ENCODE measurements around the gene MIA2.

Gene MIA2

DNA sequence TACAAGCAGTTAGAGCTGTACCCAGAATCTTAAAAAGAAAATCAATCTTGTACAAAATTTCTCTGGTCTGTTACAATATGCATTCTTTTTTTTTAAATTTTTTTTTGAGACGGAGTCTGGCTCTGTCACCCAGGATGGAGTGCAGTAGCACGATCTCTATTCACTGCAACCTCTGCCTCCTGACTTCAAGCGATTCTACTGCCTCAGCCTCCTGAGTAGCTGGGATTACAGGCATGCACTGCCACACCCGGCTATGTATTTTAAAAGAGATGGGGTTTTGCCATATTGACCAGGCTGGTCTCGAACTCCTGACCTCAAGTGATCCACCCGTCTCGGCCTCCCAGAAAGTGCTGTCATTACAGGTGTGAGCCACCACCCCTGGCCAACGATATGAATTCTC is 194.4 kb downstream of the MIA2 start:
- DNase-seq (ENCODE audit: extremely low spot score, insufficient read length, low read depth) (no peak), FAIRE-seq (no peak)

GRCh38 chr14:39430762-39431415 is 197.2 kb downstream of the MIA2 start:
- FAIRE-seq: peak; percentile 51

GRCh38 chr14:39431416-39432178 is 197.9 kb downstream of the MIA2 start:
- DNase-seq (ENCODE audit: extremely low spot score, insufficient read length, low read depth): no peak
- FAIRE-seq: peak; percentile 24

More at GRCh38 chr14:39430762-39431415, 197.2 kb downstream of the MIA2 start:
- no peak for DNase-seq (ENCODE audit: extremely low spot score, insufficient read length, low read depth)

DNA sequence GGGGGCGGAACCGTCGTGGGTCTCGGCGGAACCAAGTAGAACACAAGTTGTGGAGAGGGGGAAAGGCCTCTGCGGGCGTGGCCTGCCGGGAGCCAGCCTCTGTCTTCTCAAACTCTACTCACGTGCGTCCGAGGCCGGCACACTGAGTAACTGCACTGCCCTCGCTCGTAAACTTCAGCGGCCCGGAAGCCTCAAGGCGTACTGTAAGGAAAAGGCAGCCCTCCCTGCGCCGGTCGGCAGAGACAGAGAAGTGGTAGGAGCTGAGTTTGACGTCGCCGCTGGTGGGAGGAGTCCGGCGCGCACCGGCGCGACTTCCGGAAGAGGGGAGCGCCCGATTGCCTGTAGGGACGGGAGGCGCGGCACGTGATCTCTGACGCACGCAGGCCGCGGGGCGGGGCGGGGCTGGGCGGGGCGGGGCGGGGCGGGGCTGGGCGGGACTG is 198.5 kb downstream of the MIA2 start, which contains the start of gene FBXO33:
Gene FBXO33, minus strand, starts transcription at position 255 of the 440 bp plus-strand sequence. CDS start 271 bp downstream, outside the sequence.
- FAIRE-seq: peak; percentile 96
- peak; percentile 90 for DNase-seq (ENCODE audit: extremely low spot score, insufficient read length, low read depth)

DNA sequence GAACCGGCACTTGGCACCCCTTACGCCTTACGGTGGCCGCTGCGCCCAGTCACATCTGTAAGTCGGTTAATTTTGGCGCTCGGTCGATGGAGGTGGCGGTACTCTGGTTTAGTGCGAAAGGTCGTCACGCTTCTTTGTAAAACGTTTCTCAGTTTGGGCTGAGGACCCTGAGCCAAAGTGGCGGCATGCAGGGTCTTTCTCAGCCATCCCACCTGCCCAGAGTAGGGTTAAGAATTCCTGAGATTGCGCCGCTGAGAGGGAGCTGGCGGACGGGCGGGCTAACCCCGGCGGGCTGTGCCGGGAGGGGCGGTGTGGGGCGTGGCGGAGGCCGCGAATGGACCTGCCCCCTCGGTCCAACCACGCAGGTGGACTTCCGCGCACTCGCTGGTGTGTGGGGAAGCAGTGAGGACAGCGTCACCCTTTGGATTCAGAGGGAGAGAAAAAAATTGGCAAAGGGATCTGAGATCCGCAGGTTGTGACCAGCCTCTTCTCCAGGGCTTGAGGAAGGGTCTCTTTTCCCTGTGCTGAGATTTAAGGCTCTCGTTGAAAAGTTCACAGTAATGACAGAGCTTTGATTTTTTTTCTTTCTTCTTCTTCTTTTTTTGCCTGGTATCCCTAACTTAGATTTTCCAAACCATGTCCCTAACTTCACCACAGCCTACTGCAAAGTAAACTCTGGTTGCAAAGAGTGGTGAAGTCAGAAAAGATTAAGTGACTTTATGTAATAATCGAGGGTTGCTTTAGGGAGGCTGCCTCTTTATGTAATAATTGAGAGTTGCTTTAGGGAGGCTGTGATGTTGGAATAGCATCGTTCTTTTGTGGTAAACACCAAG is 199.1 kb downstream of the MIA2 start:
- FAIRE-seq (no peak), DNase-seq (ENCODE audit: extremely low spot score, insufficient read length, low read depth) (peak; percentile 49)

- no peak for FAIRE-seq
- no peak for DNase-seq (ENCODE audit: extremely low spot score, insufficient read length, low read depth)
Observed at GRCh38 chr14:39433452-39433813, 199.7 kb downstream of the MIA2 start.

DNA sequence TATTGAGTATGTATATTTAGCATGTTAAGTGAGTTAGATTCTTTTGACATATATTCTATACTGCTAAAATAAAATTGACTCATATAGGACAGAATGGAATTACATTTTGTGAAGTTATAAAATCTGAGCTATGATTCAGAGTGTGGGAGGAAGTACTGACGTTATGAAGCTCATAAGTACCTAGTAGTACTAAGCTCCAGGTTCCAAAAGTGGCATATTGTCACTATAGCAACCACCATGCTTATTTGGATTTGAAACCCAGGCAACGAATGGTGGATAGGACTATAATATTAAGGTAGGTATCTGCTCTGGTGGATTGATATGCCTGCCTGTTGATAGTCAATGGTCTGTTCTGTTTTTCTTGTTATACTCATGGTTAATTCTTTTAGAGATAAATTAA is 200.7 kb downstream of the MIA2 start:
- DNase-seq (ENCODE audit: extremely low spot score, insufficient read length, low read depth) (no peak), FAIRE-seq (no peak)

- no peak for FAIRE-seq
Observed at GRCh38 chr14:39435241-39435640, 201.5 kb downstream of the MIA2 start.

More at GRCh38 chr14:39435241-39435640, 201.5 kb downstream of the MIA2 start:
- no peak for DNase-seq (ENCODE audit: extremely low spot score, insufficient read length, low read depth)
